GM19351 (cell line): ENCODE results near the gene KIF7.

Experiments used
- ATAC-seq: cut with Tn5 transposase; IDR thresholded peaks from one replicate; pipeline ENCODE4 v1.9.1; 2021; ENCODE audit warnings: mild to moderate bottlenecking, moderate library complexity; ENCODE audit not compliant: unreplicated experiment

Gene KIF7

GRCh38 chr15:89648106-89649012 lies 6.9 kb downstream of the KIF7 start:
- ATAC-seq: no peak

GRCh38 chr15:89647191-89647851 lies 7.9 kb downstream of the KIF7 start:
- ATAC-seq: peak; percentile 73

GRCh38 chr15:89646416-89647141 lies 8.7 kb downstream of the KIF7 start:
- peak; percentile 9 for ATAC-seq

DNA sequence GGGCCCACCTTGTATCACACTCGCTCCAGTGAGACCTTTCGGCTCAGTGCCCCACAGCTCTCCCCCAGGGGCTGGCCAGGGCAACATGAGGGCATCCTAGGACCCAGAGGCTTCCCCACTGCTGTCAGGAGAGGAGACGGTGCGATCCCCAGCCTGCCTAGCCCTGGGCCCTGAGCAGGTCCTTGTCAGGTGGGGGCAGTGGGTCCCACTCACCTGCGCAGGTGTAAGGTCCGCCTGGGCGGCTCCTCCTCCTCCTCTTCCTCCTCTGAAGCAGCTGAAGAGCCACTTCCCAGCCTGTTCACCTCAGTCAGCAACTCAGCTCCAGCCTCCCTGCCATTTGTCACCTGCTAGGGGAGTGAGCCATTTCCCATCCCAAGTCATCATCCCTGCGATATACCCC lies 9.6 kb downstream of the KIF7 start:
- ATAC-seq: no peak

DNA sequence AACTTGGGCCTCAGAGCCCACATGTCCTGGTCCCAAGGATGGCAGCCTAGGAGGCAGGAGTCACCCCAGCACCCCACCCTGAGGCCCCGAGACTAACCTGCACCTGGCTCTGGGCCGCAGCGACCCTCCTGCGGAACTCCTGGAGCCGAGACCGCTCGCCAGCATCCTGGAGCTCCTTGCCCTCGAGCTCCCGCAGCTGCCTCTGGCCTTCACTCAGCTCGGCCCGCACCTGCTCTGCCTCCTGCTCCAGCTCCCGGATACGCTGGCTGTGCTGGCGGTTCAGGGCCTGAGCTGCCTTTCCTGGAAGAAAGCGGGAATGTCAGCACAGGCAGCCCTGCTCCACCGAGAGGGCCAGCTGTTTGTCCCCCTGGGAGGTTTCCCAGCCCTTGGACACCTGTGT lies 13.2 kb downstream of the KIF7 start:
- no peak for ATAC-seq

DNA sequence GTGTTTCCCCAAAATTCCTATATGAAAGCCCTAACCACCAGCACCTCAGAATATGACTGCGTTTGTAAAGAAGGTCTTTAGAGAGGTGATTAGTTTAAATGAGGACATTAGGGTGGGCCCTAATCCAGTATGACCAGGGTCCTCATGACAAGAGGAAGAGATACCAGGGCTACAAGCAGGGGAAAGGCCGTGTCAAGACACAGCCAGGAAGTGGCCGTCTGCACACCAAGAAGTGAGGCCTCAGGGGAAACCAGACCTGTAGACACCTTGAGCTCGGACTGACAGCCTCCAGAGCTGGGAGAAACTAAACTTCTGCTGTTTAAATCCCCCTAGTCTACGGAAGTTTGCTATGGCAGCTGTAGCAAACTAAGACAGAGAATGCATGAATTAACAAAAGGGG lies 14.2 kb downstream of the KIF7 start:
- ATAC-seq: no peak

GRCh38 chr15:89640245-89640644 lies 15.0 kb downstream of the KIF7 start:
- no peak for ATAC-seq

- no peak for ATAC-seq
Measured at GRCh38 chr15:89633585-89633984, 21.7 kb downstream of the KIF7 start.

GRCh38 chr15:89632563-89633430 lies 22.5 kb downstream of the KIF7 start:
- no peak for ATAC-seq

GRCh38 chr15:89631902-89632264 lies 23.4 kb downstream of the KIF7 start:
- ATAC-seq: no peak

- ATAC-seq: no peak
Measured at GRCh38 chr15:89630974-89631901, 24.0 kb downstream of the KIF7 start.

GRCh38 chr15:89630260-89630659 lies 25.0 kb downstream of the KIF7 start:
- no peak for ATAC-seq

DNA sequence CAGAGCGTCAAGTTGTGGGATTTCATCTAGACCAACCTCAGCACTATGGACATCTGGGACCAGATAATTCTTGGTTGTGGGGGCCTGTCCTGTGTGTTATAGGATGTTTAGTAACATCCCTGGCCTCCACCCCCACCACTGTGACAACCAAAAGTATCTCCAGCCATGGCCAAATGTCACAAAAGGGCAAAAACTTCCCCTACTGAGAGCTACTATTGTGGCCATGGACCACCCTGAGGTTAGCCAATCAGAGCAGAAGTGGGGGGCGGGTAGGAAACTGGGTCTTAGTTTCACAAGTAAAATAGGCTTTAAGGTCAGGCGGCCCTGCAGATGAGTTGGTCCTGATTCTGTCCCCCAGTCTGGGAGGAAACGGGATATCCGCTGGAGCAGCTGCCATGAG lies 25.4 kb downstream of the KIF7 start:
- ATAC-seq: no peak

- no peak for ATAC-seq
Measured at GRCh38 chr15:89628806-89629715, 26.2 kb downstream of the KIF7 start.

DNA sequence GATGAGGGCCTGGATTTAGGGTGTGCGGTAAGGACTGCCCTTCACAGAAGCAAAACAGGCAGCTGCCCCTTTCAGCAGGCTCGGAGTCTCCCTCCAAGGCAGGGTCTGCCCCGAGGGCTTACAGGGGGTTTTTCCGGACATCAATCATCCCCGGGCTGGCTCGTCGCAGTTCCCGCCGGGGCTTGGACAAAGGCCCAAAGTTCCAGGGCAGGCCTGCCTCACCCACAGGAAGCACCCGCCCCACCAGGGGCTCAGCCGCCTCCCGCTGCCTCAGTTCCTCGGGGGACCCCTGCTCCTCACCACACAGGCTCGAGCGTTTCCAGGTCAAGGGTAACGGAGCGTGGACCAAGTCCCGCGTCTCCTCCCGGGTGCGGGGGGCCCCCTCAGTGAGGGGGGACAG lies 27.0 kb downstream of the KIF7 start:
- no peak for ATAC-seq

- ATAC-seq: no peak
Measured at GRCh38 chr15:89627256-89627970, 27.9 kb downstream of the KIF7 start.

DNA sequence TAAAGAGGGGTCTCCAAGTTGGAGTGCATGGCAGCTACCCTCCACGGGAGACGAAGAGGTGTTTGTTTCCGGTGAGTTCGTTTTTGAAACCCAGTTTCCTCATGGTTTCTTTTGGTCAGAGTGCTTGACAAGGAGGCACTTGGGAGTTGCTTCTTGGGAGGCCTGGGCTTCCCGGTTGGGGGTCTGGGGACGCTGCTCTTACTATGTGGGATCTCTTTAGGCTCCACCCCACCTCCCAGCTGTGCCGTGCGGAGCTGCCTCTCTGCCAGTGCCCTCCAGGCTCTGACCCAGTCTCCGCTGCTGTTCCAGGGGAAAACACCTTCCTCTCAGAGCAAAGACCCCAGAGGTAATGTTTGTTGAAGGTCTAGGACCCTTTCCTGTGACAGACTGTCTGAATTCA lies 29.6 kb downstream of the KIF7 start:
- no peak for ATAC-seq

DNA sequence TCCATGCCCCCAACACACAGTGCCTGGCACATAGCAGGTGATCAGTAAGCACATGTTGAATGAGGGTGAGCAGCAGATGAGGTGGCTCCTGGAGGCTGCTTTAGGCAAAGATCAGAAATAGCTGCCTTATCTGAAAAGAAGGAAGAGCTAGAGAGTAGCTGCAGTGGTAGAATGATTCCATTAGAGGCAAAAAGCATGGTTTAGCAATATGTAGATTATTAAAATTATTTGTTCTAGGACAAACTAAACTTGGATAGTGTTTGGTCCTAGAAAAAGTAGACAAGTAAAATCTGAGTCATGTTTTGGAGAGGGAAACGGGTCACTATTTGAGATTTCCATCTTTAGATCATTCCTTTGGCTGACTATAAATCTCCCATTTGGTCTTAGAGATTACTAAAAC lies 32.1 kb downstream of the KIF7 start:
- no peak for ATAC-seq
